CD14-positive monocyte (primary cell): ENCODE measurements around the gene CDHR5. TPM values are rescaled to one million over a fixed set of nuclear protein-coding genes. Genes with fewer than 3 reads are reported as not detected.

Source experiments
- DNase-seq, 3 donors: peaks; one replicate each; pipeline ENCODE4 v3.0.0-alpha.2; 2011 to 2022
- H2AFZ ChIP-seq: 2 replicates; pipeline ENCODE4 v1.6.0; 2012; ENCODE audit warnings: mild to moderate bottlenecking, low read depth, low read length, inconsistent platforms; ENCODE audit not compliant: insufficient read depth, poor library complexity, severe bottlenecking
- H3K27ac ChIP-seq, 2 donors: 1 replicate in 1 of 2; 2 replicates in 1 of 2; pipeline ENCODE4 v1.5.1; 2012 to 2013; ENCODE audit warnings: low read length in 2 of 2, control low read depth in 1 of 2, inconsistent platforms in 1 of 2, low read depth in 1 of 2, mild to moderate bottlenecking in 1 of 2
- H3K27me3 ChIP-seq, 2 donors: one replicate each; pipeline versions ENCODE4 v1.6.0 to v1.6.1; 2011 to 2013; ENCODE audit warnings: low read length in 2 of 2; ENCODE audit not compliant: control insufficient read depth in 2 of 2, insufficient read depth in 2 of 2
- H3K36me3 ChIP-seq, 2 donors: replicated peaks in 1 of 2; 1 replicate in 1 of 2; 2 replicates in 1 of 2; pipeline versions ENCODE4 v1.5.1 to v1.6.1; 2012 to 2013; ENCODE audit warnings: low read length in 2 of 2, control low read depth in 1 of 2, inconsistent platforms in 1 of 2, mild to moderate bottlenecking in 1 of 2; ENCODE audit not compliant: insufficient read depth in 2 of 2, control insufficient read depth in 1 of 2
- H3K4me1 ChIP-seq, 2 donors: 1 replicate in 1 of 2; 2 replicates in 1 of 2; pipeline versions ENCODE4 v1.5.1 to v1.6.1; 2012 to 2013; ENCODE audit warnings: low read length in 2 of 2, control low read depth in 1 of 2, inconsistent platforms in 1 of 2, mild to moderate bottlenecking in 1 of 2, moderate library complexity in 1 of 2; ENCODE audit not compliant: insufficient read depth in 2 of 2, control insufficient read depth in 1 of 2
- H3K4me2 ChIP-seq: replicated peaks from 2 replicates; pipeline ENCODE3; 2012; ENCODE audit warnings: low read length, moderate library complexity, mild to moderate bottlenecking; ENCODE audit not compliant: poor library complexity, severe bottlenecking; ENCODE audit errors: extremely low read depth
- H3K4me3 ChIP-seq, 3 experiments: fragments of 200-600 bp in 1 of 3; sonication (generic) in 1 of 3; replicated peaks in 1 of 3; 1 replicate in 2 of 3; 2 replicates in 1 of 3; pipeline ENCODE4 v1.5.1; 2011 to 2013; ENCODE audit warnings: low read length in 3 of 3, mild to moderate bottlenecking in 3 of 3, control low read depth in 2 of 3, low read depth in 2 of 3, inconsistent platforms in 1 of 3, moderate library complexity in 1 of 3
- H3K79me2 ChIP-seq: 2 replicates; pipeline ENCODE4 v1.6.0; 2012; ENCODE audit warnings: mild to moderate bottlenecking, control low read depth, inconsistent platforms, low read length, moderate library complexity; ENCODE audit not compliant: insufficient read depth
- H3K9ac ChIP-seq: 2 replicates; pipeline ENCODE4 v1.6.0; 2017; ENCODE audit warnings: low read length, mild to moderate bottlenecking; ENCODE audit not compliant: insufficient read depth, poor library complexity, severe bottlenecking
- H3K9me3 ChIP-seq, 2 donors: replicated peaks in 1 of 2; 1 replicate in 1 of 2; 2 replicates in 1 of 2; pipeline versions ENCODE4 v1.5.1 to v1.6.1; 2012 to 2013; ENCODE audit warnings: low read length in 2 of 2, control low read depth in 1 of 2; ENCODE audit not compliant: control insufficient read depth in 1 of 2, insufficient read depth in 1 of 2
- H4K20me1 ChIP-seq: 2 replicates; pipeline ENCODE4 v1.6.0; 2012; ENCODE audit warnings: mild to moderate bottlenecking, low read length, control low read depth, moderate library complexity; ENCODE audit not compliant: insufficient read depth
- H3K27ac Mint-ChIP-seq, 7 donors: one replicate each; pipeline ENCODE4 v1.8.0; 2020; ENCODE audit warnings: mild to moderate bottlenecking in 7 of 7, mixed read lengths in 7 of 7, moderate library complexity in 6 of 7, inconsistent platforms in 2 of 7
- H3K27me3 Mint-ChIP-seq, 3 donors: one replicate each; pipeline ENCODE4 v1.8.0; 2021 to 2022; ENCODE audit warnings: low read depth in 3 of 3, mild to moderate bottlenecking in 3 of 3, mixed read lengths in 3 of 3, moderate library complexity in 3 of 3, inconsistent platforms in 1 of 3
- H3K36me3 Mint-ChIP-seq, 2 donors: one replicate each; pipeline ENCODE4 v1.8.0; 2020; ENCODE audit warnings: mixed read lengths in 2 of 2, inconsistent platforms in 1 of 2, mild to moderate bottlenecking in 1 of 2
- H3K4me1 Mint-ChIP-seq: one replicate; pipeline ENCODE4 v1.8.0; 2020; ENCODE audit warnings: mild to moderate bottlenecking, mixed read lengths
- H3K4me3 Mint-ChIP-seq, 2 donors: one replicate each; pipeline ENCODE4 v1.8.0; 2020; ENCODE audit warnings: mild to moderate bottlenecking in 2 of 2, mixed read lengths in 2 of 2, moderate library complexity in 1 of 2
- H3K9me3 Mint-ChIP-seq, 7 donors: one replicate each; pipeline ENCODE4 v1.8.0; 2020 to 2022; ENCODE audit warnings: mixed read lengths in 7 of 7, mild to moderate bottlenecking in 6 of 7, moderate library complexity in 6 of 7, inconsistent platforms in 2 of 7
- CTCF ChIP-seq: fragments of 200-600 bp; IDR thresholded peaks from one replicate; pipeline ENCODE4 v1.8.0; 2022; ENCODE audit warnings: antibody characterized with exemption, mild to moderate bottlenecking
- WGBS: methylation state at CpG from one replicate; pipeline ENCODE4 v1.1.5; 2013; ENCODE audit warnings: missing lambda C conversion rate; ENCODE audit not compliant: insufficient coverage; 5-methylcytosine and 5-hydroxymethylcytosine counted together
- intact Hi-C, 2 donors: fragments of 100-400 bp; cut with micrococcal nuclease; formaldehyde crosslinking; loops; one replicate each; pipeline versions ENCODE4 v1.15.0 to v1.15.1; 2023
- polyA plus RNA-seq, 3 donors: library from polyadenylated mRNA; depleted of rRNA in 1 of 3; unstranded in 2 of 3; stranded (reverse) in 1 of 3; fragments of 300-500 nt in 2 of 3; fragments of >200 nt in 1 of 3; fragmentation: Illumina TruSeq in 2 of 3; gene quantifications; 1 replicate in 2 of 3; 2 replicates in 1 of 3; pipeline ENCODE4 v1.2.3, GENCODE V29; 2012 to 2021

CDHR5 gene
- polyA plus RNA-seq, 3 donors: 0.18 to 0.43 (median 0.18) TPM

- peaks cover 86% of the 10 kb centered on the region for H4K20me1 ChIP-seq
- Mint-ChIP-seq H3K4me1 (peaks cover 33% of the 10 kb centered on the region), H3K27me3 (no peaks in the 10 kb centered on the region), H3K27ac (peak overlapping the region in 1 of 7 donors; percentile 51), H3K4me3 (no peak overlapping the region), H3K9me3 (peaks cover 0 to 3% (median 0%) of the 10 kb centered on the region in 7 donors), H3K36me3 (peaks cover 34 to 48% of the 10 kb centered on the region in 2 donors)
- intact Hi-C loops: no loop called here
- H3K79me2 ChIP-seq: peaks cover 79% of the 10 kb centered on the region
- H3K4me1 ChIP-seq: peaks cover 13 to 30% of the 10 kb centered on the region in 2 donors
- H3K4me2 ChIP-seq: no peak overlapping the region
- TF ChIP-seq CTCF: no peak
- WGBS: 97% methylated on average over 8 of the region's 14 CpGs
- H3K36me3 ChIP-seq: peaks cover 31 to 40% of the 10 kb centered on the region in 2 donors
- H3K27ac ChIP-seq: no peak overlapping the region
- no peak overlapping the region for H3K9ac ChIP-seq
- no peaks in the 10 kb centered on the region for H3K27me3 ChIP-seq
- no peak overlapping the region for H3K4me3 ChIP-seq
- H2AFZ ChIP-seq: no peak overlapping the region
- H3K9me3 ChIP-seq: no peaks in the 10 kb centered on the region
- DNase-seq: no peak
These were observed 43.4 kb downstream of the CDHR5 start for GRCh38 chr11:581342-581741.

GRCh38 chr11:579830-580601 lies 44.7 kb downstream of the CDHR5 start:
- H3K4me1 ChIP-seq: peaks cover 19 to 35% of the 10 kb centered on the region in 2 donors
- intact Hi-C loops: loop anchor here (5.0 kb wide), 2 partner anchors 32 to 73 kb away; partner anchors contain the start of gene RNH1 (in 1 of the 2)

More at GRCh38 chr11:579830-580601, 44.7 kb downstream of the CDHR5 start:
- H3K79me2 ChIP-seq: peaks cover 75% of the 10 kb centered on the region
- H3K9me3 ChIP-seq: peaks cover 0 to under 1% of the 10 kb centered on the region in 2 donors
- peak overlapping the region in 1 of 2 donors; percentile 11 for H3K27ac ChIP-seq
- no peak overlapping the region for H3K9ac ChIP-seq
- H3K36me3 Mint-ChIP-seq: peaks cover 32 to 43% of the 10 kb centered on the region in 2 donors
- no peak overlapping the region for H3K4me3 ChIP-seq
- H3K4me2 ChIP-seq: no peak overlapping the region
- H3K9me3 Mint-ChIP-seq: peaks cover 0 to 6% (median 1%) of the 10 kb centered on the region in 7 donors
- H4K20me1 ChIP-seq: peaks cover 77% of the 10 kb centered on the region
- peaks cover 34% of the 10 kb centered on the region for H3K4me1 Mint-ChIP-seq
- TF ChIP-seq CTCF: no peak
- H3K27me3 Mint-ChIP-seq: peaks cover 2 to 5% (median 3%) of the 10 kb centered on the region in 3 donors
- no peak overlapping the region for H2AFZ ChIP-seq
- H3K27me3 ChIP-seq: peaks cover 2 to 5% of the 10 kb centered on the region in 2 donors
- no peak overlapping the region for H3K4me3 Mint-ChIP-seq
- H3K27ac Mint-ChIP-seq: peak overlapping the region in 2 of 7 donors; percentile 28 to 82
- H3K36me3 ChIP-seq: peaks cover 28 to 29% of the 10 kb centered on the region in 2 donors
- WGBS: 91% methylated on average over 16 of the region's 20 CpGs
- no peak for DNase-seq
